IMR-90 (cell line): ENCODE measurements around the gene R3HDM2. TPM values are rescaled to one million over a fixed set of nuclear protein-coding genes. Genes with fewer than 3 reads are reported as not detected.

Experiments used
- ATAC-seq: fragments of 200-7000 bp; cut with Tn5 transposase; 2 replicates; pipeline ENCODE4 v1.9.1; 2020; ENCODE audit warnings: low read depth, mild to moderate bottlenecking, moderate library complexity
- BruUV-seq: library from RNA; stranded (reverse); fragments of 400-500 nt; replicated peaks from 2 replicates; lab custom pipeline; 2021; lab: Mats Ljungman, UMichigan
- CTCF ChIA-PET: fragments of 300-600 bp; formaldehyde crosslinking; extraction: SDS; loops from one replicate; lab custom pipeline; 2021; ENCODE audit warnings: antibody characterized with exemption; lab: Yijun Ruan, JAX
- POLR2A ChIA-PET: fragments of 300-600 bp; sonication (Branson Sonifier 250); formaldehyde crosslinking; loops from one replicate; lab custom pipeline; 2022; ENCODE audit warnings: antibody characterized with exemption; ENCODE audit not compliant: unreplicated experiment; lab: Charles Lee
- DNase-seq: peaks from one replicate; pipeline ENCODE4 v3.0.0; 2013
- H2AFZ ChIP-seq: replicated peaks from 2 replicates; pipeline ENCODE3; 2013; ENCODE audit warnings: low read length, mild to moderate bottlenecking; ENCODE audit not compliant: poor library complexity
- H2AK5ac ChIP-seq: 2 replicates; pipeline ENCODE4 v1.6.1; 2013; ENCODE audit warnings: low read depth, low read length, inconsistent platforms
- H2AK9ac ChIP-seq: replicated peaks from 2 replicates; pipeline ENCODE3; 2013; ENCODE audit warnings: mild to moderate bottlenecking, low read depth, low read length, moderate library complexity; ENCODE audit not compliant: poor library complexity
- H2BK120ac ChIP-seq: 2 replicates; pipeline ENCODE4 v1.6.1; 2013; ENCODE audit warnings: low read depth, low read length, inconsistent platforms
- H2BK15ac ChIP-seq: 3 replicates; pipeline ENCODE4 v1.6.1; 2013; ENCODE audit warnings: low read depth, low read length, inconsistent platforms
- H2BK20ac ChIP-seq: 2 replicates; pipeline ENCODE4 v1.6.1; 2013; ENCODE audit warnings: low read depth, mild to moderate bottlenecking, inconsistent platforms, low read length, moderate library complexity
- H2BK5ac ChIP-seq: 2 replicates; pipeline ENCODE4 v1.6.1; 2013; ENCODE audit warnings: mild to moderate bottlenecking, low read depth, low read length, inconsistent platforms; ENCODE audit not compliant: poor library complexity, severe bottlenecking
- H3K14ac ChIP-seq: replicated peaks from 2 replicates; pipeline ENCODE4 v1.6.1; 2013; ENCODE audit warnings: low read depth, low read length, inconsistent platforms
- H3K18ac ChIP-seq: 2 replicates; pipeline ENCODE4 v1.6.1; 2013; ENCODE audit warnings: low read depth, low read length, control low read depth
- H3K23ac ChIP-seq: 2 replicates; pipeline ENCODE4 v1.6.1; 2013; ENCODE audit warnings: low read depth, low read length, inconsistent platforms
- H3K27ac ChIP-seq: 2 replicates; pipeline ENCODE4 v1.5.1; 2013; ENCODE audit warnings: mild to moderate bottlenecking, control low read depth, low read length; ENCODE audit not compliant: insufficient read depth
- H3K27me3 ChIP-seq: 2 replicates; pipeline ENCODE4 v1.6.1; 2013; ENCODE audit warnings: low read length; ENCODE audit not compliant: control insufficient read depth, insufficient read depth
- H3K36me3 ChIP-seq: 2 replicates; pipeline ENCODE4 v1.6.1; 2013; ENCODE audit warnings: low read length, mixed read lengths; ENCODE audit not compliant: control insufficient read depth, insufficient read depth
- H3K4ac ChIP-seq: 2 replicates; pipeline ENCODE4 v1.6.1; 2013; ENCODE audit warnings: low read depth, low read length, inconsistent platforms
- H3K4me1 ChIP-seq: 2 replicates; pipeline ENCODE4 v1.6.1; 2013; ENCODE audit warnings: low read length, mixed read lengths; ENCODE audit not compliant: control insufficient read depth, insufficient read depth
- H3K4me2 ChIP-seq: 2 replicates; pipeline ENCODE4 v1.6.1; 2013; ENCODE audit warnings: low read depth, mild to moderate bottlenecking, control low read depth, low read length, moderate library complexity
- H3K4me3 ChIP-seq: 2 replicates; pipeline ENCODE4 v1.5.1; 2013; ENCODE audit warnings: low read depth, mild to moderate bottlenecking, control low read depth, low read length, moderate library complexity; ENCODE audit not compliant: insufficient read depth
- H3K56ac ChIP-seq: 2 replicates; pipeline ENCODE4 v1.6.1; 2013; ENCODE audit warnings: low read length, inconsistent platforms; ENCODE audit not compliant: insufficient read depth; ENCODE audit errors: extremely low read depth
- H3K79me1 ChIP-seq, 2 experiments: 2 replicates each; pipeline ENCODE4 v1.6.1; 2013; ENCODE audit warnings: low read length in 2 of 2, inconsistent platforms in 1 of 2, low read depth in 1 of 2
- H3K9ac ChIP-seq: 2 replicates; pipeline ENCODE4 v1.6.1; 2013; ENCODE audit warnings: low read depth, low read length, control low read depth
- H3K9me1 ChIP-seq: 2 replicates; pipeline ENCODE4 v1.6.1; 2013; ENCODE audit warnings: low read length, inconsistent platforms; ENCODE audit not compliant: insufficient read depth
- H3K9me3 ChIP-seq: 2 replicates; pipeline ENCODE4 v1.6.1; 2013; ENCODE audit warnings: low read length; ENCODE audit not compliant: control insufficient read depth, insufficient read depth
- H4K20me1 ChIP-seq: 2 replicates; pipeline ENCODE4 v1.6.1; 2013; ENCODE audit warnings: low read length, inconsistent platforms; ENCODE audit not compliant: insufficient read depth
- H4K5ac ChIP-seq: 2 replicates; pipeline ENCODE4 v1.6.1; 2013; ENCODE audit warnings: mild to moderate bottlenecking, low read depth, low read length, control low read depth
- H4K8ac ChIP-seq, 2 experiments: 2 replicates each; pipeline ENCODE4 v1.6.1; 2013; ENCODE audit warnings: low read depth in 2 of 2, low read length in 2 of 2, control low read depth in 1 of 2, inconsistent platforms in 1 of 2
- H4K91ac ChIP-seq: 2 replicates; pipeline ENCODE4 v1.6.1; 2013; ENCODE audit warnings: low read depth, low read length, inconsistent platforms; ENCODE audit not compliant: insufficient read depth
- CEBPB ChIP-seq: IDR thresholded peaks from 2 replicates; pipeline ENCODE4 v1.6.1; 2012; ENCODE audit warnings: low read depth, low read length, improper control_type of control experiment
- MAZ ChIP-seq: IDR thresholded peaks from 2 replicates; pipeline ENCODE4 v1.6.1; 2012; ENCODE audit warnings: low read depth, mild to moderate bottlenecking, low read length, improper control_type of control experiment, moderate library complexity, borderline replicate concordance
- WGBS, 2 experiments: methylation state at CpG; one replicate each; pipeline versions ENCODE4 v1.1.5 to v1.1.7; 2013; ENCODE audit warnings: missing lambda C conversion rate in 2 of 2; ENCODE audit not compliant: insufficient read length in 1 of 2; ENCODE audit errors: extremely low coverage in 2 of 2; 5-methylcytosine and 5-hydroxymethylcytosine counted together
- dilution Hi-C: fragments of 300-500 bp; cut with HindIII; formaldehyde crosslinking; loops from one replicate; pipeline ENCODE4 v1.14.3; 2018; ENCODE audit warnings: low sequenced_read_pairs; ENCODE audit not compliant: unreplicated experiment
- in situ Hi-C: fragments of 300-500 bp; cut with MboI; formaldehyde crosslinking; loops from 3 replicates; pipeline ENCODE4 v1.14.3; 2019; ENCODE audit warnings: low sequenced_read_pairs, inconsistent platforms, mixed read lengths
- intact Hi-C: fragments of 100-400 bp; cut with micrococcal nuclease; formaldehyde crosslinking; loops from 2 replicates; pipeline ENCODE4 v1.10.0; 2022
- polyA plus RNA-seq, 3 experiments: library from polyadenylated mRNA; depleted of rRNA; stranded (reverse); fragments of >200 nt; gene quantifications; 2 replicates each; pipeline ENCODE4 v1.2.3, GENCODE V29; 2012; ENCODE audit warnings: low replicate concordance in 1 of 3
- total RNA-seq: library from RNA; depleted of rRNA; stranded (reverse); fragments of >200 nt; gene quantifications from 2 replicates; pipeline ENCODE4 v1.2.3, GENCODE V29; 2012
- TF ChIP-seq, protein P1 (sequence below): fragments of 150-350 bp; IDR thresholded peaks from 2 replicates; pipeline ENCODE4 v1.6.1; 2017; ENCODE audit warnings: mild to moderate bottlenecking, antibody characterized with exemption, low read length, low read depth

R3HDM2 gene
- total and polyA plus RNA-seq, 2 of the 4 experiments (the other 2 are of a cell fraction), result 7.5 to 28.4 TPM

DNA sequence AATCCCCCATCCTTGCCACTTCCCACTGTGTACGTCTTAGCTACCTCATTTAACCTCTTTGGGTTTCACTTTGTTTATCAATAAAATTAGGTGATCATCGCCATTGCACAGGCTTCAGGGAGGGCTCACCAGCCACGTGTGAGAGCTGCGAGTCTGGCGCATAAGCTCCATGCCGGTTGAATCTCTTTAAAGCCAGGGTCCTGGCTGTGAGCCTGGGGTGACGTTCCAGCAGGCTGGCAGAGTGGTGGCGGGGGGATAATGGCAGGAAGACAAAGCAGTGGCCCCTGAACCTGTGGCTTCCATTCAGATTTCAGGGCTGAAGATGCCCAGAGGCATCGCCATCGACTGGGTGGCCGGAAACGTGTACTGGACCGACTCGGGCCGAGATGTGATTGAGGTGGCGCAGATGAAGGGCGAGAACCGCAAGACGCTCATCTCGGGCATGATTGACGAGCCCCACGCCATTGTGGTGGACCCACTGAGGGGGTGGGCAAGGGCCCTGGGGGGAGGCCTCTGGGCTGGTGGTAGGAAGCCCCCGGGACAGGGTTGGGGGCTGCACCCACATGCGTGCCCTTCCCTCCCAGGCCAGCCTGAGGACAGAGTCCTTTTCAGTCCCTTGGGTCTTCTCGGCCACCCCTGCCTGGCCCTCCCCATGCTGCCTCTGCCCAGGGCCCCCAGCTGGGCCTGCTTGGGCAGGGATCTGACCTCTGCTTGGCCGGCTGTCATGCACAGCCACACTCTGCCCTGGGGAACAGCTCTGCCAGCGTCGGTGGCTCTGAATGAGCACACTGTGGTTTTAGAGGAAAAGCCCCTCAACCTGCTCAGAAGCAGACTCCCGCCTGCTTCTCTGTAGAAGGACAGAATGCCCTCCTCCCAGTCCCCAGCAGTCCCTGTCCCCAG, 222.9 kb downstream of the R3HDM2 start:
- no peak for TF ChIP-seq CEBPB
- TF ChIP-seq, protein P1, sequence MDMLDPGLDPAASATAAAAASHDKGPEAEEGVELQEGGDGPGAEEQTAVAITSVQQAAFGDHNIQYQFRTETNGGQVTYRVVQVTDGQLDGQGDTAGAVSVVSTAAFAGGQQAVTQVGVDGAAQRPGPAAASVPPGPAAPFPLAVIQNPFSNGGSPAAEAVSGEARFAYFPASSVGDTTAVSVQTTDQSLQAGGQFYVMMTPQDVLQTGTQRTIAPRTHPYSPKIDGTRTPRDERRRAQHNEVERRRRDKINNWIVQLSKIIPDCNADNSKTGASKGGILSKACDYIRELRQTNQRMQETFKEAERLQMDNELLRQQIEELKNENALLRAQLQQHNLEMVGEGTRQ, result no peak
- TF ChIP-seq MAZ, result no peak
- no peak for ATAC-seq
- Histone ChIP-seq H2BK20ac (no peak overlapping the region), H3K4ac (no peak overlapping the region), H3K56ac (no peak overlapping the region), H2BK5ac (no peak overlapping the region), H2BK15ac (no peak overlapping the region), H4K8ac (no peak overlapping the region), H3K14ac (no peak overlapping the region), H4K5ac (no peak overlapping the region), H2AK9ac (no peak overlapping the region), H3K27me3 (no peaks in the 10 kb centered on the region), H3K36me3 (peaks cover 96% of the 10 kb centered on the region), H3K4me3 (no peak overlapping the region), H3K18ac (no peak overlapping the region), H3K4me2 (no peak overlapping the region), H2AK5ac (no peak overlapping the region), H3K9me1 (no peaks in the 10 kb centered on the region), H3K27ac (no peak overlapping the region), H2AFZ (no peak overlapping the region), H3K9me3 (no peaks in the 10 kb centered on the region), H3K23ac (no peak overlapping the region), H3K9ac (no peak overlapping the region), H4K20me1 (peaks cover 28% of the 10 kb centered on the region), H2BK120ac (no peak overlapping the region), H4K91ac (no peak overlapping the region), H3K4me1 (no peaks in the 10 kb centered on the region), H3K79me1 (peaks cover 4 to 11% of the 10 kb centered on the region in 2 experiments; a peak in 2 of 4 replicates)
- DNase-seq, result no peak
- intact Hi-C loops (no loop called here), in situ Hi-C loops (no loop called here), dilution Hi-C loops (no loop called here)
- ChIA-PET POLR2A (no interaction called here), CTCF (no interaction called here)
- WGBS, 2 experiments, result 96% methylated on average over 18 of the region's 29 CpGs; no CpG with 5 or more reads in 1 of the 2 experiments
- no TSS peak for BruUV-seq
